GM15510 (cell line): Measurements from ENCODE around the gene SMTNL1.

ENCODE experiments used
- POLR2A ChIP-seq: IDR thresholded peaks from 3 replicates; pipeline ENCODE4 v1.6.1; 2011; ENCODE audit warnings: borderline replicate concordance; ENCODE audit not compliant: insufficient read length; ENCODE audit errors: extremely low read depth

Gene SMTNL1

DNA sequence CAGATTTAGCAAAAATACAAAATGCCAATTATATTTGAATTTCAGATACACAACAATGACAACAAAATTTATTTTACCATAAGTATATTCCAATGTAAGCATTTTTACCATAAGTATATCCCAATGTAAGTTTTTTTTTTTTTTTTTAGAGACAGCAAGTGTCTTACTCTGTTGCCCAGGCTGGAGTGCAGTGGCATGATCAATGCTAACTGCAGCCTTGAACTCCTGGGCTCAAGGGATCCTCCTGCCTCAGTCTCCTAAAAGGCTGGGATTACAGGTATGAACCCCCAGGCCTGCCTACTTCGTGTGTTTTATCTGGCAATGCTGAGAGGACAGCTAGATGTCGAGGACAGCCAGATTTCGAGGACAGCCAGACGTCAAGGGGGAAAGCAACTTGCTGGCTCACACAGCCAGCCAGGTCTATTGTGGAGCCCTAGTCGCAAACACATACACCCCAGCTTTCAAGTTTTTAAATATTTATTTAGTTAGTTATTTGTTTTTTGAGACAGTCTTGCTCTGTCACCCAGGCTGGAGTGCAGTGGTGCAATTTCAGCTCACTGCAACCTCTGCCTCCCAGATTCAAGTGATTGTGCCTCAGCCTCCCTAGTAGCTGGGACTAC is 59.0 kb downstream of the SMTNL1 start:
- TF ChIP-seq POLR2A = no peak

GRCh38 chr11:57597461-57597915 is 60.1 kb downstream of the SMTNL1 start, which contains the start of gene SERPING1:
SERPING1 (plus strand) TSS chr11:57597685; CDS start chr11:57598271, 586 bp downstream.
- no peak for TF ChIP-seq POLR2A

DNA sequence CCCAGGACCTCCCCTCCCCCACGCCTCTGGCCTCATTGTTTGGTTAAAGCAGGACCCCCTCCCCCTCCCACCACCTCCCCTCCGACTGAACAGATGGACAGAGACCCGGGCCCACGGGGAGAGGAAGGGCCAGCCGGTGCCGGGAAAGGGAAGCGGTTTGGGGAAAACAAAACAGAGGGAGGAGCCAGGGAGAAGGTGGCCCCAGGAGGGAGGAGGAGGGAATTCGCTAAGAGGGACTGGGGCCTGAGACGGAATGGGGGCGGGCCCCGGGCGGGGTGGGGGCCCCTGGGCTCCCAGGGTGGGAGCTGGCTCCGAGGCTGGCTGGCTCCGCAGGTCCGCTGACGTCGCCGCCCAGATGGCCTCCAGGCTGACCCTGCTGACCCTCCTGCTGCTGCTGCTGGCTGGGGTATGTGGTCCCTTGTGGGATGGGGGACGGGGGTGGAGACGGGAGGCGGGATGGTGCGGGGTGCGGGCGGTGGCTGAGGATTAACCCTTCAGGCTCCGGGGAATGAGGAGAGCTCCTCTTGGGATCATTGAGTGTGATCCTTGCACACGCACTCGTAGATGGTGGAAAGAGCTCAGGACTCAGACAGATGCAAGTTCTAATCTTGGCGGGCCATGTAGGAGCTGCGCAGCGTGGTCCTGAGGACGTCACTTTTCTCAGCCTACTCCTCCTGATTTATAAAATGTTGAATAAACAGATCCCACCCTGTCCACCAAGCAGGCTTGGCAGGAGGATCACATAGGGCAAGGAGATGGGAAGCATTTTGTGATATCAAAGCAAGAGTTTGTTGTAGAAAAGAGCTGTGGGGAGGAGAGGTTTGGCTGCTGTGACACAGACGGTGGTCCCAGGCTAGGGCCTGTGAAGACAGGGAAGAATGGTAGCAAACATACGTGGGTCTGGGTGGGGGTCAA is 60.8 kb downstream of the SMTNL1 start:
- TF ChIP-seq POLR2A = no peak

DNA sequence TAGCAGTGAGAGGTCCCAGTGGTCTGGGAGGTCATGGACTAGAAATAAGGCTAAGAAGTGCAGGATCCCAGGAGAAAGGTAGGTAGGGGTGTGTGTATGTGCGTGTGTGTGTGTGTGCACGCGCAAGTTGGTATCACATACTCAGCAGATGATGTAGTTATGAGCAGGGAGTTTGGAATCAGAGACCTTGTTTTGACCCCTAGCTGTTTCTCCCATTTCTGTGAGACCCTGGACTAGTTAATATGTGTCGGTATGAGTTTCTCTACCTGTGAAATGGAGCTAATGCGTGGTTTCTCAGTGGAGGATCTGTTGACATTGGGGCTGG is 61.4 kb downstream of the SMTNL1 start:
- no peak for TF ChIP-seq POLR2A

- no peak for TF ChIP-seq POLR2A
These were observed 62.0 kb downstream of the SMTNL1 start for GRCh38 chr11:57599381-57599780.
